Activated CD8-positive, alpha-beta memory T cell treated with anti-CD3 and anti-CD28 coated beads for 1 hour (primary cell): ENCODE measurements around the gene DCST2.
A peak's percentile ranks its signal among the peaks of the same experiment; 100 is the strongest.
"Not testable (repeated sequence)": the region's sequence is repeated elsewhere in the genome, so short reads cannot be mapped to it uniquely, and the experiment has no call there.

Source experiments
- DNase-seq, 2 donors: peaks; one replicate each; pipeline ENCODE4 v3.0.0-alpha.2; 2020; ENCODE audit warnings: low read depth in 1 of 2; ENCODE audit errors: extremely low read depth in 1 of 2

Gene DCST2

DNA sequence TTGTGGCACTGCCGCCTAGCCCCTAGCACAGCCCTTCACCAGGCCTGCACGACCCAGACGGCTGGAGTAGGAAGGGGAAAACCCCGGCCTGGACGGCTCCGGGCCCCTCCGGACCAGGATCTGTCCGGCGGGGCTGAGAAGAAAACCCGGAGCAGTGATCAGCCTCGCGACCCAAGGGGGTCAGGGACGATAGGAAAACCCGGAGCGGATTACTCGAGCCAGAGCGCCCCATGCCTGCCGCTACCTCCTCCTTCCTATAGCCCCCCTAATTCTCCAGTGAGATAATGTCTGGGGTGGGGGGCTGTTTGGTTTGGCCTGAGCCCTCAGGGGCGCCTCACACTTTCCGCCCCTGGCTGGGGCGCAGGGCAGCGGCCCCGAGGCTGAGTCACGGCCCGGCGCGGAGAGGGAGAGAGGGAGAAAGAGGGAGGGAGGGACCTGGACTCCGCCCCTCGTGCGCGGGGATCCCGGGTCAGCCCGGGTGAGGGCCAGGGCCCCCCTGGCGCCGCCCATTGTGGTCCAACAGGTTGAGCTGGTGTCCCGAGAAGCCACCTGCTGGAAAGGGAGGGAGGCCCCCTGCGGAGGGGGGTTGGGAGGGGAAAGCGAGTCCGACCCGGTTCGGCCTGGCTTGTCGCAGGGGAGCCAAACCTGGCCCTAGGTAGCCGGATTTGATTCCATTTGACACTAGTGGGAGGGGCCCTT is 32.7 kb downstream of the DCST2 start:
- peak; percentile 48 to 67 for DNase-seq

DNA sequence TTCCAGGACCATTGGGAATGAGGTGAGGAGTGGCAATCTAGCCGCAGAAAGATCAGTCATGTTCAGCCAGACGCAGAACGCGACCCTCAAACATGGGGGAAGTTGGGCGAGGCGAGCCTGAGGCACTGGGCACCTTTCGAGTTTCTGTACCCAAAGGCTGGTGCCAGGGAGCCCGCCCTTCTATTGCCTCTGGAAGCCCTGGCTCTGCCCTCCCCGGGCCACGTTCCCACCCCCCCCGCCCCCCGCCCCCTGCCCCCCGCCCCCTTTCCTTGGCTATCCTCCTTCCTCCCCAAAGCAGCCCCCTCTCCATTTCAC is 33.2 kb downstream of the DCST2 start:
- no peak for DNase-seq

DNA sequence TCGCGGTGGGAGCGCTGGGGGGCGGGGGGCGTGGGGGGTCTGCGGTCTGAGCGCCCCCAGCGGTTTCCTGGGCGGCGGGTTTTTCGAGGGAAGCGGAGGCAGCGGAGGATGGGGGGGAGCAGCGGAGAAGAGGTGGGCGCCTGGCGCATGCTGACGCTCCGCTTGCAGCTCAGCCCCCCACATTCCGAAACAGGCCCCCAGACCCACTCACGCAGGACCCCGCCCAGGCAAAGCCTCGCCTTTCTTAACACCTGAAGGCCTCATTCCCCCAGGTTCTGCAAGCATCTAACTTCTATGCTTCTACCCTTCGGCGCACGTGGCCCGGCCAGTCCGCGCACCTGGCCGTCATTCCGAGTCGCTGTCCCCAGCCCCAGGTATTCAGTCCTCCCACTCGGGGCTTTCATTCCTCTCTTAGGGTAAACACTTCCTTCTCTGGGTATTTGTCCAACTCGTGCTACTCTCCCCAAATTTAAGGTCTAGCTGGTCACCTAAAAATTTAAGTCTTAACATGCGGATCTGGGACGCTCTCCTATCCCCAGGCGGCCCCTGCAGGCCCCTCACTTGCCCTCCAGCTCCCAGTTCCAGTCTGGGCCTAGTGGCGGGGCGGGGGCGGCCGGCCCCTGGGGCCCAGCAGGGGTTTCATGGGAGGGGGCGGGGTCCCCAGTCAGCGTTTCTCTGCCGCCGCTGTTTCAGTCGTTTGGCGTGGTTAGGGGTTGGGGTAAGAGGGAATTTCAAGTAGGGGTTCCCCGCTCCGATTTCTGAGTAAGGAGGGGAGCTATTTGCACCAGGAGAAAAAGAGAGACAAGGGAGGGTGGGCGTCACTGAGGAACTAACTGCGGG is 33.8 kb downstream of the DCST2 start:
- DNase-seq, result no peak

DNA sequence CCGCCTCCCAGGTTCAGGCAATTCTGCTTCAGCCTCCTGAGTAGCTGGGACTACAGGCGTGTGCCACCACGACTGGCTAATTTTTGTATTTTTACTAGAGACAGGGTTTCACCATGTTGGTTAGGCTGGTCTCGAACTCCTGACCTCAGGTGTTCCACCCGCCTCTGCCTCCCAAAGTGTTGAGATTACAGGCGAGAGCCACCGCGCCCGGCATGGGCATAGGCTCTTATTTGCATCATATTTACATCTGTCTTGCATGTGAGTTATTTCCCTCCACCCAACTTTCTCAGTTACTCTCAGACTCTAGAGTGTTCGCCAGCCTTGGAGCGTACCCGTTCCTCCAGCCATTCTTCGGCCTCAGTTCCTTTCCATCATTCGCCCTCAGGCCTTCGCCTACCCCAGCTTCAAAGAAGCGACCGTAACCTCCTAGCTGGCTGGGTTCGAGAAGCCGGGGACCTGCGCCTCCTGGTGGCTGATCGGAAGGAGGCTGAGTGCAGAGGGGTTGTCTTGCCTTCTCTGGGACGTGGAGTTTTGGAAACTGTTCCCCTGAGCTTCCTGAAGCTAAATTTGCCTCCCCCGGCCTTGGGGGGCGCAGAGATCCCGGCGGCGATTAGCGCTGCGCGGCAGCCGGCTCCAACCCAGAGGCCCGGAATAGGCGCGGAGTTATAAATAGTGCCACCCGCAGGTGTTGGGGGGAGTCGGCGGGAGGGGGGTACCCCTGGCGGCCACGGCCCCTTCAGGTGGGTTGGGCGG is 34.6 kb downstream of the DCST2 start:
- peak; percentile 46 to 51 for DNase-seq

DNA sequence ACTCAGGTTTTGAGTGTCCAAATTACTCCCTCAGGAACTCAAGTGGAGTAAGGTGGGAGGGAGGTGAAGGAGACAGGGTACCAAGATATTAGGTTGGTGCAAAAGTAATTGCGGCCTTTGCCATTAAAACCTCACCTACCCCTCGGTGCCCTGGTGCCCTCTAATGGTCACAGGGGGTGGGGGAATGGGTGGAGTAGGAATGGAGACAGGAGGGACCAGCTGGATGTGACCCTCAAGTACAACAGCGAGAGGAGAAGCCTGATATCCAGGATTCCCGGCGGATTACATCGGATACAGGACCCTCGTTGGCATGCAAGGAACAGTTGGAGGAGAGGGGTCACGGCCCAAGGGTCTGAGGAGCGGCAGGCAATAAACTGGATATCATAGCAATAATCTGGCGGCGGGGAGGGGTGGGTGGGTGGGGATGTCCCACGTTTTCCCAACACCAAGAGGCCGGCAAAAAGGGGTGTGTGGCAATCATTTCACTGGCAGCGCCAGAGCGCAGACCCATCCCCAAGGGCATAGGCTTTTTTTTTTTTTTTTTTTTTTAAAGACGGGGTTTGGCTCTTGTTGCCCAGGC is 35.3 kb downstream of the DCST2 start:
- DNase-seq, result no peak

DNA sequence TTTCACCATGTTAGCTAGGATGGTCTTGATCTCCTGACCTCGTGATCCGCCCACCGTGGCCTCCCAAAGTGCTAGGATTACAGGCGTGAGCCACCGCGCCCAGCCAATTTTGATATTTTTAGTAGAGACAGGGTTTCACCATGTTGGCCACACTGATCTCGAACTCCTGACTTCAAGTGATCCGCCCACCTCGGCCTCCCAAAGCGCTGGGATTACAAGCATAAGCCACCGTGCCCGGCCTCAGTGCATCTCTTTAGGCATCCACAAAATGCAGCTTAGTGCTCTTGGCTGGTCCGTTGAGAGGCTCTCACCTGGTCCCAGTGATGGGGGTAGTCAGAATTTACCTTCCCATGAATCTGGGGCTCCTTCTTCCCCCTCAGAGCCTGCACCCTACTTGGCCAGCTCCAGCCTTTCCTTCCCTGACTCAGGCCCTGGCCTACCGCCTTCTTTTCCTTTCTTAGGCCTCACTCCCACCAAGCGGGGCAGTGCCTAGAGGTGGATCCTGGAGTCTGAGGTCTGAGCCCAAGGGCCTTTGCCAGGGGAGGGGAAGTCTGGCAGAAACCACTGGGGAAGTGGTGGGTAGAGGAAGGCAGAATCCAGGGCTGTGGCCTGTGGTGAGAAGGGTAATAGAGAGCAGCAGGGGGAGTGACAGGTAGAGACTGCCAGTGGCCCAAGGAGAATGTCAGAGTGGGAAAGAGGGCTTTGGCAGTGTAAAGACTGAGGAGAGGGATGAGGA is 36.4 kb downstream of the DCST2 start:
- DNase-seq, result no peak

DNA sequence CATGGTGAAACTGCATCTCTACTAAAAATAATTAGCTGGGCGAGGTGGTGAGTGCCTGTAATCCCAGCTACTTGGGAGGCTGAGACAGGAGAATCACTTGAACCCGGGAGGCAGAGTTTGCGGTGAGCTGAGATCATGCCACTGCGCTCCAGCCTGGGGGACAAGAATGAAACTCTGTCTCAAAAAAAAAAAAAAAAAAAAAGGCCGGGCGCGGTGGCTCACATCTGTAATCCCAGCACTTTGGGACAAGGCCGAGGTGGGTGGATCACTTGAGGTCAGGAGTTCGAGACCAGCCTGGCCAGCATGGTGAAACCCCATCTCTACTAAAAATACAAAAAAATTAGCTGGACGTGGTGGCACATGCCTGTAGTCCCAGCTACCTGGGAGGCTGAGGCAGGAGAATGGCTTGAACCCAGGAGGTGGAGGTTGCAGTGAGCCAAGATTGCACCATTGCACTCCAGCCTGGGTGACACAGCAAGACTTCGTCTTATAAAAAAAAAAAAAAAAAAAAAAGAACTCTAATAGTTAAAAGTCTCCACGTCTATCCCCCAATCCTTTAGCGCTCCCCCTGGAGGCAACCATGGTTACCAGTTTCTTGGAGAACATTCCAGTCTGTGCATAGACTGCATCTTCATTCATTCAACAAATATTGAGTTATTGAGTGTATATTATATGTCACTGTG is 38.1 kb downstream of the DCST2 start:
- not testable (repeated sequence) for DNase-seq

DNA sequence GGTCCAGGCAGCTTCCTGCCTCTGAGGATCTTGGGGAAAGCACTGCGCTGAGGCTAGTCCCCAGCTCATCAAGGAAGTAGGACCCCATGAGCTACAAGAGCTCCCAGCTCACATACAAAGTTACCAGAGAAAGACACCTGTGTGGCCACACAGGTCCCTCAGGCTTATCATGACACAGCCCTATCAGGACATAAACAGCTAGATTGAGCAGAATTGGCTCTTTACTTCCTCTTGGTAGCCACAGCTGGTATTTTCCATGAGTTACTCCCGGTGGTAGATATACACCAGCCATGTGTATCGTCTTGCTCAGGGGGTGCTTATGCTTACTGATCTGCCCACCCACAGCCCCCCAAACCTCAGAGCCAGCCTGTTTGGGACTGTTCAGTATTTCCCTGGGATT is 39.0 kb downstream of the DCST2 start:
- DNase-seq, result no peak

DNA sequence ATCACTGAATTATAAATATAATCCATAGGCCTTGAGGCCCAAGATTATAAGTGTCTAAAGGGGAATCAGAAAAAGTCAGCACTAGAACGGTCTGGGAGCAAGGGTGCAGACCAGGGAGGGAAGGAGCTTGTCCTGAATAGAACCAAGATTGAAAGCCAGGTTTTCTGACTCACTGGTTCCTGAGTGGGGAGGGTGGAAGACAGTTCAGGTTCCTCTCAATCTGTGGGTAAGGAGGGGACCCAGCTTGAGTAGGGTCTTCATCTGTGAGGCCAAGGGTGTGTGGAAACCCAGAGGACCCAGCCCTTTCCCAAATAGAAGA is 39.4 kb downstream of the DCST2 start:
- no peak for DNase-seq

DNA sequence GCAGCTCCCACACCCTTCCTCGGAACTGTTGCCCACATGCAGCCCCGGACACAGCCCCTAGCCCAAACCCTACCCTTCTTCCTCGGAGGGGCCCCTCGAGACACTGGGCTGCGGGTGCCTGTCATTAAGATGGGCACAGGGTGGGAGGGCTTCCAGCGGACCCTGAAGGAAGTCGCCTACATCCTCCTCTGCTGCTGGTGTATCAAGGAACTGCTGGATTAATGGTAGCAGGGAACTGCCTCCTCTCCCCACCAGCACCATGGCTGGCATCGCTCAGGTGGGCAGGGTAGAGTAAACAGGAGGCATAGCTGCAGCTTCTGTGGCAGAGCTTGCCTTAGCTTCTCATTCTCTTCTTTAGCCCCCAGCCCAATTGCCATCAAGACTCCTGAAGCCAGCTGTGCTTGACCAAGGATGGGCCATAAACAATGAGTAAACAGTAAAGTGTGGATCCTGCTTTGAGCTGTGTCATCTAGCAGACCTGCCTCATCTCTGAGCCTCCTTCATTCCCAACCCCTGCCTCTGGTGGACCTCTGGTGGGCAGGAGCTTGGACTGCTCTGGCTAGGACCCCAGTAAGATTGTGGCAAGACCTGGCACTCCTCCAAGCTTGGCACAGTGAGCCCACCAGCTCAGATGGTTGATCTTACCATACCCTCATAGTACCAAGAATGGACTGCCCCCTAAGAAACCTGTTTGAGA is 39.9 kb downstream of the DCST2 start, which contains the start of gene LENEP:
Gene LENEP, plus strand, starts transcription at position 15 of the 697 bp plus-strand sequence. Its CDS starts 22 bp downstream, at position 37.
- DNase-seq, result no peak

DNA sequence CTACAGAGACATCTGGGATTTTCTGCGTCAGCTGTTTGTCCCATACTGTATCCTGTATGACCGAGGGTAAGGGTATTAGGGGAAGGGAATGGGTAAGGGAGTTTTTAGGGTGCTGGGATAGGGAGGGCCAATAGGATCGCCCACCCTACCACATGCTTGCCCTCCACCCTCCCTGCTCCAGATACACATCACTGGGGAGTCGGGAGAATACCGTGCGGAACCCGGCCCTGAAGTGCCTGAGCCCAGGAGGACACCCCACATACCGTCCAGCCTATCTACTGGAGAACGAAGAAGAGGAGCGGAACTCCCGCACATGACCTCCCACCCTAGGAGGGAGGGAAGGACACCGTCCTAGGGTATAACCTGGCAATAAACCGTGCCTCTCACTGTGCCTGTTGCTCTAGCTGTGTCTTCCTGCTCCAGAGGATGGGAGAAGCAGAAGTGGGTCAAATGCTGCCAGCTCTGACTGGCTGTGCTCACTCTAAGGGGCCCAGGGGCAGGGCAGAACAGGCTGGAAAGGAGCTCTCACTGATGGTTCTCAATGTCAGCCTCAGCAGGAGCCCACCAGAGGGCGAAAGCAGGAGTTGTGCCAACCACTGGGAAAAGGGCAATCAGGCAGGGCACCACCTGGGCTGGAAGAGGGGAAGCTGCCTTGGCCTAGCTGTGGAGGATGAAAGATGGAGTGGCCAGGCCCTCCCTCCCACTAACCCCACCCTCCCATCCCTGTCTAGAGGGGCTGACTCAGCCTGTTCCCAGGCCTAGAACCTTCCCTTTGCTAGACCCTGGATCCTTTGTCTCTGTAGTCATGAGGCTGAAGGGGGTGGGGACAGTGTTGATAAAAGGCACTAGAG is 40.6 kb downstream of the DCST2 start:
- no peak for DNase-seq

DNA sequence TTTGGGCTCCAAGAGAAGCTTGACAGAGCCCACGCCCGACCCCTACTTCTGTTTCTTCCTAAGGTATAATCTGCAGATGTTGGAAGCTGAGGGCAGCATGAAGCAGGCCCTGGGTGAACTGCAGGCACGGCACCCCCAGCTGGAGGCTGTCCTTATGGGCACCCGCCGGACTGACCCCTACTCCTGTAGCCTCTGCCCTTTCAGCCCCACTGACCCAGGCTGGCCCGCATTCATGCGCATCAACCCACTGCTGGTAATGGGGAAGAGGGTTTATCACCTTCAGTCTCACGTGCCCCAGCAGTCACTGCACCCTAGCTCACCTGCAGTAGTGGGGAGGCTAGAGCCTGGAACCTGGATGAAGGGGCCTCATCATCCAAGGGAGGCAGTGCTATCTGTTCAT is 43.3 kb downstream of the DCST2 start:
- DNase-seq, result no peak

DNA sequence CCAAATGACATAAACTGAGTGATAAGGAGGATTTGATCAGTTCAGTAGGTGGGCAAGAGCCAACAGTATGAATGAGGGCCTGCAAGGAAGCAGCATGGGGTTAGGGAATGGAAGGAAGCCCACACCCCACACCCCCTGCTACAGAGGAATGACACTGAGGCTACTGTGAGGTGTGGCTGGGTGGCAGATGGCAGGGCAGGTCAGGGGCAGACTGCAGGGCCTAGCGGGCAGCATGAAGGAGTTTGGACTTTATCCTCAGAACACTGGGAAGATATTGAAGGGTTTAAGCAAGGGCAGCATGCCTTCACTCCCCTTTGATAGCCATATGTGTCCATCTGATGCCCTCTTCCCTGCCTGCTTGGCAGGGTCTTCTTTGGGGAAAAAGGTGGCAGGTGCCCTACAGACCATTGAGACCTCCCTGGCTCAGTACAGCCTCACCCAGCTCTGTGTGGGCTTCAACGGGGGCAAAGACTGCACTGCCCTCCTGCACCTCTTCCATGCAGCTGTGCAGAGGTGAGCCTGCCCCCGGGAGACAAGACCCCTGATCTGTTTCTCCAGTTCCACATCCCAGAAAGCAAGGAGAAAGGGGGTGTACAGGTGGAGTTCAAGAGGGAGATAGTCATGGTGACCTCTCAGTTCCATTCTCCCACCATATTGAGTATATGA is 44.3 kb downstream of the DCST2 start:
- DNase-seq, result no peak

DNA sequence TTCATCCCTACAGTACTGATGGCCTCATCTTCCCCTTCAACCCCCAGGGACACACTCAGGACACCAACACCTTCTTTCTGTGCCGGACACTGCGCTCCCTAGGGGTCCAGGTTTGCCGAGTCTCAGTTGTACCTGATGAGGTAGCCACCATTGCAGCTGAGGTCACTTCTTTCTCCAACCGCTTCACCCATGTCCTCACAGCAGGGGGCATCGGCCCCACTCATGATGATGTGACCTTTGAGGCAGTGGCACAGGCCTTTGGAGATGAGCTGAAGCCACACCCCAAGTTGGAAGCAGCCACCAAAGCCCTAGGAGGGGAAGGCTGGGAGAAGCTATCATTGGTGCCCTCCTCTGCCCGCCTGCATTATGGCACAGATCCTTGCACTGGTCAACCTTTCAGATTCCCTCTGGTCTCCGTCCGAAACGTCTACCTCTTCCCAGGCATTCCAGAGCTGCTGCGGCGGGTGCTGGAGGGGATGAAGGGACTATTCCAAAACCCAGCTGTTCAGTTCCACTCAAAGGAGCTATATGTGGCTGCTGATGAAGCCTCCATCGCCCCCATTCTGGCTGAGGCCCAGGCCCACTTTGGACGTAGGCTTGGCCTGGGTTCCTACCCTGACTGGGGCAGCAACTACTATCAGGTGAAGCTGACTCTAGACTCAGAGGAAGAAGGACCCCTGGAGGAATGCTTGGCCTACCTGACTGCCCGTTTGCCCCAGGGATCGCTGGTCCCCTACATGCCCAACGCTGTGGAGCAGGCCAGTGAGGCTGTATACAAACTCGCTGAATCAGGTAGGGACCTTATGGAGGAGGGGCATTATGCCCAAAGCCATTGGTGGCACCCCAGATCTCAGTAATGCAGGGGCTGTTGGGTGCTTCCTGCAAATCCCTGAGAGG is 45.3 kb downstream of the DCST2 start:
- no peak for DNase-seq

DNA sequence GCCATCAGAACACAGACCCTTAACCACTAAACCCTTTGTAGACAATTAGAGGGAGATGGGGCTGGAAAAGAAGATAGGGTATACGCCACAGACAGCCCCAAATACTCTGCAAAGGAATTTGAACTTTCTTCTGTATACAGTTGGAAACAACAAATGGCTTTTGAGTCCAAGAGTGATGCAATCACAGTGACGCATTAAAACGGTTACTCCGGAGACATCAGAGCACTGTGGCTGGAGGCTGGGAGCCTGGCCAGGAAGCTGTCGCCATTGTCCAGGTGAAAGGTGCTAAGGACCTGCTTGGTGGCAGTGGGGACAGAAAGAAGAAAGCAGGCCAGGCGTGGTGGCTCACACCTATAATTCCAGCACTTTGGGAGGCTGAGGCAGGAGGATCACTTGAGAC is 46.3 kb downstream of the DCST2 start:
- DNase-seq, result no peak

DNA sequence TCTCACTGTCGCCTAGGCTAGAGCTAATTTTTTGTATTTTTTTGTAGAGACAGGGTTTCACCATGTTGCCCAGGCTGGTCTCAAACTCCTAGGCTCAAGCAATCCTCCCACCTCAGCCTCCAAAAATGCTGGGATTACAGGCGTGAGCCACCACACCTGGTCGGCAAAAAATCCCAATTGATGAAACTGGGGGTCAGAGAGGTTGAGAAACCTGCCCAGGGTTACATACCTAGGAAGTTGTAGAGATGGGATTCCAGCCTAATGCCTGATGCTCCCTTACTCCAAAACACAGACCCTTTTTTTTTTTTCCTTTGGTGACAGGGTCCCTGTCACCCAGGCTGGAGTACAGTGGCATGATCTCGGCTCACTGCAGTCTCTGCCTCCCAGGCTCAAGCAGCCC is 46.8 kb downstream of the DCST2 start:
- DNase-seq, result not testable (repeated sequence)

DNA sequence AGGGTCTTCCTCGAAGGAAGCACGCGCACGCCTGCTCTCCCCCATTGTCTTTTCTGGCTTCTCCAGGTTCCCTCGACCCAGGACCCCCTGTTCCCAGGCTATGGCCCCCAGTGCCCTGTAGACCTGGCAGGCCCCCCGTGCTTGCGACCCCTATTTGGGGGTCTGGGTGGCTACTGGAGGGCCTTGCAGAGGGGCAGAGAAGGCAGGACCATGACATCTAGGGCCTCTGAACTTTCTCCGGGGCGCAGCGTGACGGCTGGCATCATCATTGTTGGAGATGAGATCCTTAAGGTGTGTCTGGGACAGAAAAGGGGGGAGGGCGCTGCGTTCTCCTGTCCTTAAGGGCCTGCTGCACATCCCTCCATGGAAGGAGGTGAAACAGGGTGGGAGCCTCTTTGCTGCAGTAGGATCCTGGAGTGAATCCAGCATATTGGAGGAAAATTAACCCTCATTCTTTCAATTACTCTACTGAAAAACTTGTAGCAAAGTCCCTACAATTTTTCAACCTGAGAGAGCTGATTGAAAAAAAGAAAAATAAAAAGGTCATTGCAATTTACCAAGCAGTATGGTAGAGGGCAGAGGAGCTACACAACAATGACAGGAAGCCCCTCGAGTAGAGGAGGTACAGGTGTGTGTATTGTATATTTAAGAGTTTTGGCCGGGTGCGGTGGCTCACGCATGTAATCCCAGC is 49.7 kb downstream of the DCST2 start:
- DNase-seq, result no peak
